Muscle layer of colon (tissue), 2 donors: ENCODE measurements around the gene SNAI1.
"Not testable (repeated sequence)": the region's sequence is repeated elsewhere in the genome, so short reads cannot be mapped to it uniquely, and the experiment has no call there.

Source experiments
- H3K27ac ChIP-seq: one replicate; pipeline ENCODE4 v1.7.0; 2013; ENCODE audit warnings: low read depth, mild to moderate bottlenecking, low read length, moderate library complexity
- H3K27me3 ChIP-seq, 2 donors: one replicate each; pipeline ENCODE4 v1.7.0; 2013; ENCODE audit warnings: low read length in 2 of 2, mild to moderate bottlenecking in 2 of 2; ENCODE audit not compliant: insufficient read depth in 2 of 2, control insufficient read depth in 1 of 2
- H3K36me3 ChIP-seq: one replicate; pipeline ENCODE4 v1.7.0; 2013; ENCODE audit warnings: mild to moderate bottlenecking, low read length; ENCODE audit not compliant: insufficient read depth
- H3K4me1 ChIP-seq: one replicate; pipeline ENCODE4 v1.7.0; 2013; ENCODE audit warnings: mild to moderate bottlenecking, low read length; ENCODE audit not compliant: insufficient read depth
- H3K4me3 ChIP-seq, 2 donors: one replicate each; pipeline ENCODE4 v1.7.0; 2013; ENCODE audit warnings: low read length in 2 of 2, low read depth in 1 of 2, mild to moderate bottlenecking in 1 of 2, moderate library complexity in 1 of 2
- H3K9ac ChIP-seq: one replicate; pipeline ENCODE4 v1.7.0; 2013; ENCODE audit warnings: low read length
- H3K9me3 ChIP-seq: one replicate; pipeline ENCODE4 v1.7.0; 2013; ENCODE audit warnings: mild to moderate bottlenecking, low read length
- donor health status: abdominal sarcoma.
- donor health status: Adenocarcinoma of cecum.

The SNAI1 gene

DNA sequence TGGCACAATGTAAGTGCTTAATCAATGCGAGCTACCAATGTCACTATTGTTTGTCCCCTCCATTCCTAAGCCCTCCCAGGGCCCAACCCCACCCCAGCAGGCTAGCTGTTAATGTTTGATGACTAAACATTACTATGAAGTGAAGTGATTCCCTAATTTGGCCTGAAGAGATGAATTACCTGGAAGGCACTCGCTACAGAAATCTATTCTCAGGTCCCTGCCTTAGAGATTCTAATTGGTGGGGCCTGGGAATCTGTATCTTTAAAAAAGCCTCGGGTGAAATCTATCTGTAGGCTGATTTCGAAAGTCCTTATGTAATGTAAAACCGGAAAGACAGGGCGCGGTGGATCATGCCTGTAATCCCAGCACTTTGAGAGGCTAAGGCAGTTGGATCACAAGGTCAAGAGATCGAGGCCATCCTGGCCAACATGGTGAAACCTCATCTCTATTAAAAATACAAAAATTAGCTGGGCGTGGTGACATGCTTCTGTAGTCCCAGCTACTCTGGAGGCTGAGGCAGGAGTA lies 16.9 kb upstream of the SNAI1 start:
- Histone ChIP-seq H3K9me3 (no peaks in the 10 kb centered on the region), H3K9ac (no peak overlapping the region), H3K27me3 (no peaks in the 10 kb centered on the region), H3K4me1 (no peaks in the 10 kb centered on the region), H3K27ac (no peak overlapping the region), H3K36me3 (no peaks in the 10 kb centered on the region), H3K4me3 (no peak overlapping the region)

DNA sequence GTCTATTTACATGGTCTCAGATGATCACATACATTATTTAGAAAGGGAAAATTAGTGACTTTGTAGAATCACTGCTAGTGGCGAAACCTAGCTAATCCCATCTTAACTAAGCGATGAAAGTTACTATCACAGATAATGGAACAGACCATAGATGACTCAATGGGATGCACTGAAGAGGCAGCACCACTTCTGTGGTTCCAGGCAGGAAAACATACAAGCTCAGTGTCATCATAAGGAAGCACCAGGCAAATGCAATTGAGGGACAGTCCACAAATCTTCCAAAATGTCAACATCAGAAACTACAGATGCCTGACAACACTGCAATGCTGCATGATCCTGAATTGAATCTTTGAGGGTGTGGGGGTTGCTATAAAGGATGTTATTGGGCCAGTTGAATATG lies 15.9 kb upstream of the SNAI1 start:
- H3K9me3 ChIP-seq = no peaks in the 10 kb centered on the region
- no peak overlapping the region for H3K4me3 ChIP-seq
- H3K9ac ChIP-seq = no peak overlapping the region
- H3K27ac ChIP-seq = no peak overlapping the region
- no peaks in the 10 kb centered on the region for H3K4me1 ChIP-seq
- no peaks in the 10 kb centered on the region for H3K27me3 ChIP-seq
- no peaks in the 10 kb centered on the region for H3K36me3 ChIP-seq

DNA sequence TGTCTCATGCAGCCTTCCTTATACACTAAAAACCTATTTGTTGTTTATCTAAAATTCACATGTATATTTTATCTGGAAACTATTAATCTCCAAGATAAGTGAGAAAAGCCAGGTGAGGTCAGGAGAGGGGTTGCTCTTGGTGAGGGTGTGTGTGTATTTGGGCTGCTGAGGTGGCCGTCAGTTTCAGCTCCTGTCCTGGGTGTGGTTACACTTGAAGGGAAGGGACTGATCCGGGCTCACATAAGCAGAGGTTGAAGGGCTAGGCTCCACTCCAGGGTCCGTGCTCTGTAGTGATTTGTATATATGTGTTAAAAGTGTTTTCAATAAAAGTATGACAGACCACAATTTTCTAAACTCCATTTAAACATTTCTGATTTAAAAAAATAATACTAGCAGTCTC lies 13.5 kb upstream of the SNAI1 start:
- H3K4me3 ChIP-seq = no peak overlapping the region
- H3K4me1 ChIP-seq = no peaks in the 10 kb centered on the region
- H3K27me3 ChIP-seq = no peaks in the 10 kb centered on the region
- H3K9ac ChIP-seq = no peak overlapping the region
- no peaks in the 10 kb centered on the region for H3K9me3 ChIP-seq
- H3K27ac ChIP-seq = no peak overlapping the region
- no peaks in the 10 kb centered on the region for H3K36me3 ChIP-seq

GRCh38 chr20:49969946-49970345 lies 12.8 kb upstream of the SNAI1 start:
- Histone ChIP-seq H3K27ac (no peak overlapping the region), H3K4me1 (no peaks in the 10 kb centered on the region), H3K27me3 (no peaks in the 10 kb centered on the region), H3K9ac (no peak overlapping the region), H3K9me3 (no peaks in the 10 kb centered on the region), H3K4me3 (no peak overlapping the region), H3K36me3 (no peaks in the 10 kb centered on the region)

DNA sequence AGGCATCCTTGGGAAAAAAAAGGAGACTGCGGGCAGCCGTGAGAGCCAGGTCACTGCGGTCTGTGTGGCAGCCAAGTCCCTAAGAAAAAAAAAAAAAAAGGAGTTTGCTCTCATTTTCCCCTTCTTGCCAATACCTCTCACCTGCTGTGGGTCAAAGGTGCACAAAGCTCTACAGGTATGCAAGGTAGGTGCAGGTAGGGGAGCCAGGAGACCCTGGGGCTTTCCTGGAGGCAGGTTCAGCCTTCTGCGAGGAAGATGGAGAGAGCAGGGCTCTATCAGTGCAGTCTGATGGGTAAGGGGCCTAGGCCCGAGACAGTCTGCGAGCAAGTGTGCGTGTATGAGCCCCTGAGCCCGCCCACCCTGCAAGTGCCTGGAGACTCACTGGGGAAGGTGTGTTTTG lies 12.3 kb upstream of the SNAI1 start:
- Histone ChIP-seq H3K27ac (no peak overlapping the region), H3K4me1 (no peaks in the 10 kb centered on the region), H3K4me3 (no peak overlapping the region), H3K9me3 (no peaks in the 10 kb centered on the region), H3K9ac (no peak overlapping the region), H3K27me3 (no peaks in the 10 kb centered on the region), H3K36me3 (no peaks in the 10 kb centered on the region)

- Histone ChIP-seq H3K9ac (no peak overlapping the region), H3K36me3 (no peaks in the 10 kb centered on the region), H3K9me3 (no peaks in the 10 kb centered on the region), H3K27ac (no peak overlapping the region), H3K4me3 (no peak overlapping the region), H3K4me1 (no peaks in the 10 kb centered on the region), H3K27me3 (no peaks in the 10 kb centered on the region)
These were observed 8.8 kb upstream of the SNAI1 start for GRCh38 chr20:49973981-49974380.

GRCh38 chr20:49976542-49976941 lies 6.2 kb upstream of the SNAI1 start:
- H3K9ac ChIP-seq = no peak overlapping the region
- no peaks in the 10 kb centered on the region for H3K4me1 ChIP-seq
- H3K9me3 ChIP-seq = no peaks in the 10 kb centered on the region
- H3K4me3 ChIP-seq = no peak overlapping the region
- no peaks in the 10 kb centered on the region for H3K36me3 ChIP-seq
- H3K27ac ChIP-seq = no peak overlapping the region
- H3K27me3 ChIP-seq = no peaks in the 10 kb centered on the region

DNA sequence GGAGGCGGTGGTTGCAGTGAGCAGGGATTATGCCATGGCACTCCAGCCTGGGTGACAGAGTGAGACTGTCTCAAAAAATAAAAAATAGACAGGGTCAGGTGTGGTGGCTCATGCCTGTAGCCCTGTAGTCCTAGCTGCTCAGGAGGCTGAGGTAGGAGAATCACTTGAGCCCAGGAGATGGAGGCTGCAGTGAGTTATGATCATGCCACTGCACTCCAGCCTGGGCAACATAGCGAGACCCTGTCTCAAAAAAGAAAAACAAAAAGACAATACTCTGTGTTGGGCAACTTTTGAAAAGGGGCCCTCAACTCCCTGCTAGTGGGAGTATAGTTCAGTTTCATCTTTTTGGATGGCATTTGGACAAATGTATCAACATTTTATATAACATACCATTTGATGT lies 5.0 kb upstream of the SNAI1 start:
- not testable (repeated sequence) for H3K4me3 ChIP-seq, H3K9ac ChIP-seq, H3K27me3 ChIP-seq, H3K9me3 ChIP-seq, H3K27ac ChIP-seq, H3K36me3 ChIP-seq, H3K4me1 ChIP-seq

GRCh38 chr20:49978685-49979029 lies 4.1 kb upstream of the SNAI1 start:
- Histone ChIP-seq H3K27me3 (no peaks in the 10 kb centered on the region), H3K27ac (no peak overlapping the region), H3K9me3 (no peaks in the 10 kb centered on the region), H3K36me3 (no peaks in the 10 kb centered on the region), H3K4me3 (no peak overlapping the region), H3K4me1 (peaks cover 2% of the 10 kb centered on the region), H3K9ac (no peak overlapping the region)

DNA sequence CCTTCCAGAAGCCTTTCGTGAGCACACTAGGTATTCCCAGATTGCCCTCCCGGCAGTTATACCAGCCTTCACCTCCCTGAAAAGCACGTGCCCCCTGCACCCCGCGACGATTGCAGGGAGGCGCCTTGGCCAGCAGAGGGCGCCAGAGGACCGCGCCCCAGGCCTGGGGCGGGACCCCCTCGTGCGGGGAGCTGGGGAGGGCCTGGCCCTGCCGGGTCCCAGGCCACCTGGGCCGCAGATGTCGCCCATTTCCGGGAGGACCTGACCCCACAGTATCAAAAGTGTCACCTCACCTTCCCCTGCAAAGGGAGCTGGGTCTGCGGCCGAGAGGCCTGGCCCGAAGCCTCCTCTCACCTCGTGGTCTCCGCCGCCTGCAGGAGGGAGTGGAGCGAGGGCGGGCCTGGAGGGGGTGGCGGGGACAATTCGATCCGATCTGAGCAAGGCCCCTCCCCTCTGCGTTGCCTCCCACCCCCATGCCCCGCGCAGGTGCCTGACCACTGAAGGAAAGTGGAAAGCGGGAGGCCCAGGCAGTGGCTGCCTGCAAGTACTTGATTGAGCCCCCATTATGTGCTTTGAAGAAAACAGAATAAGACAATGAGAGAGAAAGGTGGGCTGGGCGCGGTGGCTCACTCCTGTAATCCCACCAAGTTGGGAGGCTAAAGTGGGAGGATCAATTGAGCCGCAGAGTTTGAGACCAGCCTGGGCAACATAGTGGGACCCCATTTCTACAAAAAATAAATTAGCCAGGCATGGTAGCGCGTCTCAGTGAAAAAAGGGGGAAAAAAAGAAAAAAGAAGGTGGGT lies 3.5 kb upstream of the SNAI1 start:
- Histone ChIP-seq H3K4me1 (peaks cover 8% of the 10 kb centered on the region), H3K4me3 (peak overlapping the region; percentile 36 to 39), H3K27ac (no peak overlapping the region), H3K27me3 (no peaks in the 10 kb centered on the region), H3K9ac (no peak overlapping the region), H3K9me3 (no peaks in the 10 kb centered on the region), H3K36me3 (no peaks in the 10 kb centered on the region)

GRCh38 chr20:49980140-49981008 lies 2.4 kb upstream of the SNAI1 start:
- Histone ChIP-seq H3K9me3 (no peaks in the 10 kb centered on the region), H3K27me3 (no peaks in the 10 kb centered on the region), H3K36me3 (no peaks in the 10 kb centered on the region), H3K9ac (no peak overlapping the region), H3K4me3 (no peak overlapping the region), H3K4me1 (peaks cover 19% of the 10 kb centered on the region), H3K27ac (no peak overlapping the region)
